ENCODE data around the gene CXCR4.
"Not testable (repeated sequence)": the region's sequence is repeated elsewhere in the genome, so short reads cannot be mapped to it uniquely, and the experiment has no call there.

CXCR4 gene

GRCh38 chr2:136093583-136093982 lies 24.4 kb downstream of the CXCR4 start:
- Histone ChIP-seq H3K4me1 (ENCODE audit: control insufficient read depth, insufficient read depth, low read length) (peaks cover 14% of the 10 kb centered on the region), H3K27me3 (ENCODE audit: control insufficient read depth, insufficient read depth, low read length) (no peaks in the 10 kb centered on the region), H3K36me3 (ENCODE audit: control insufficient read depth, insufficient read depth, low read length) (no peaks in the 10 kb centered on the region), H3K27ac (ENCODE audit: low read depth, low read length) (no peak overlapping the region), H3K9me3 (ENCODE audit: control insufficient read depth, insufficient read depth, low read length) (no peaks in the 10 kb centered on the region), H3K9ac (ENCODE audit: low read depth, low read length) (no peak overlapping the region), H3K4me3 (ENCODE audit: low read depth, low read length) (no peak overlapping the region)

GRCh38 chr2:136091899-136092298 lies 26.1 kb downstream of the CXCR4 start:
- H3K9ac ChIP-seq (ENCODE audit: low read depth, low read length) = no peak overlapping the region
- H3K36me3 ChIP-seq (ENCODE audit: control insufficient read depth, insufficient read depth, low read length) = no peaks in the 10 kb centered on the region
- H3K9me3 ChIP-seq (ENCODE audit: control insufficient read depth, insufficient read depth, low read length) = no peaks in the 10 kb centered on the region
- H3K27ac ChIP-seq (ENCODE audit: low read depth, low read length) = no peak overlapping the region
- peaks cover 14% of the 10 kb centered on the region for H3K4me1 ChIP-seq (ENCODE audit: control insufficient read depth, insufficient read depth, low read length)
- H3K27me3 ChIP-seq (ENCODE audit: control insufficient read depth, insufficient read depth, low read length) = no peaks in the 10 kb centered on the region
- H3K4me3 ChIP-seq (ENCODE audit: low read depth, low read length) = no peak overlapping the region

- not testable (repeated sequence) for H3K27me3 ChIP-seq (ENCODE audit: control insufficient read depth, insufficient read depth, low read length); H3K9ac ChIP-seq (ENCODE audit: low read depth, low read length); H3K9me3 ChIP-seq (ENCODE audit: control insufficient read depth, insufficient read depth, low read length); H3K4me3 ChIP-seq (ENCODE audit: low read depth, low read length); H3K27ac ChIP-seq (ENCODE audit: low read depth, low read length); H3K4me1 ChIP-seq (ENCODE audit: control insufficient read depth, insufficient read depth, low read length); H3K36me3 ChIP-seq (ENCODE audit: control insufficient read depth, insufficient read depth, low read length)
Measured at GRCh38 chr2:136087901-136088460, 30.0 kb downstream of the CXCR4 start.

GRCh38 chr2:136086253-136087016 lies 31.5 kb downstream of the CXCR4 start:
- H3K36me3 ChIP-seq (ENCODE audit: control insufficient read depth, insufficient read depth, low read length) = no peaks in the 10 kb centered on the region
- no peak overlapping the region for H3K4me3 ChIP-seq (ENCODE audit: low read depth, low read length)
- H3K4me1 ChIP-seq (ENCODE audit: control insufficient read depth, insufficient read depth, low read length) = no peaks in the 10 kb centered on the region
- no peak overlapping the region for H3K27ac ChIP-seq (ENCODE audit: low read depth, low read length)
- no peaks in the 10 kb centered on the region for H3K27me3 ChIP-seq (ENCODE audit: control insufficient read depth, insufficient read depth, low read length)
- no peak overlapping the region for H3K9ac ChIP-seq (ENCODE audit: low read depth, low read length)
- H3K9me3 ChIP-seq (ENCODE audit: control insufficient read depth, insufficient read depth, low read length) = no peaks in the 10 kb centered on the region

- Histone ChIP-seq H3K9me3 (ENCODE audit: control insufficient read depth, insufficient read depth, low read length) (no peaks in the 10 kb centered on the region), H3K27ac (ENCODE audit: low read depth, low read length) (no peak overlapping the region), H3K36me3 (ENCODE audit: control insufficient read depth, insufficient read depth, low read length) (no peaks in the 10 kb centered on the region), H3K4me3 (ENCODE audit: low read depth, low read length) (no peak overlapping the region), H3K27me3 (ENCODE audit: control insufficient read depth, insufficient read depth, low read length) (no peaks in the 10 kb centered on the region), H3K4me1 (ENCODE audit: control insufficient read depth, insufficient read depth, low read length) (no peaks in the 10 kb centered on the region), H3K9ac (ENCODE audit: low read depth, low read length) (no peak overlapping the region)
Measured at GRCh38 chr2:136085453-136086209, 32.3 kb downstream of the CXCR4 start.

GRCh38 chr2:136081582-136082210 lies 36.3 kb downstream of the CXCR4 start:
- Histone ChIP-seq H3K9ac (ENCODE audit: low read depth, low read length) (no peak overlapping the region), H3K4me3 (ENCODE audit: low read depth, low read length) (no peak overlapping the region), H3K27ac (ENCODE audit: low read depth, low read length) (no peak overlapping the region), H3K27me3 (ENCODE audit: control insufficient read depth, insufficient read depth, low read length) (no peaks in the 10 kb centered on the region), H3K36me3 (ENCODE audit: control insufficient read depth, insufficient read depth, low read length) (no peaks in the 10 kb centered on the region), H3K4me1 (ENCODE audit: control insufficient read depth, insufficient read depth, low read length) (no peaks in the 10 kb centered on the region), H3K9me3 (ENCODE audit: control insufficient read depth, insufficient read depth, low read length) (no peaks in the 10 kb centered on the region)

GRCh38 chr2:136080114-136080513 lies 37.8 kb downstream of the CXCR4 start:
- no peak overlapping the region for H3K9ac ChIP-seq (ENCODE audit: low read depth, low read length)
- no peak overlapping the region for H3K4me3 ChIP-seq (ENCODE audit: low read depth, low read length)
- no peak overlapping the region for H3K27ac ChIP-seq (ENCODE audit: low read depth, low read length)
- H3K36me3 ChIP-seq (ENCODE audit: control insufficient read depth, insufficient read depth, low read length) = no peaks in the 10 kb centered on the region
- no peaks in the 10 kb centered on the region for H3K9me3 ChIP-seq (ENCODE audit: control insufficient read depth, insufficient read depth, low read length)
- H3K27me3 ChIP-seq (ENCODE audit: control insufficient read depth, insufficient read depth, low read length) = no peaks in the 10 kb centered on the region
- H3K4me1 ChIP-seq (ENCODE audit: control insufficient read depth, insufficient read depth, low read length) = no peaks in the 10 kb centered on the region

GRCh38 chr2:136077107-136077506 lies 40.8 kb downstream of the CXCR4 start:
- Histone ChIP-seq H3K4me1 (ENCODE audit: control insufficient read depth, insufficient read depth, low read length) (no peaks in the 10 kb centered on the region), H3K36me3 (ENCODE audit: control insufficient read depth, insufficient read depth, low read length) (no peaks in the 10 kb centered on the region), H3K9me3 (ENCODE audit: control insufficient read depth, insufficient read depth, low read length) (peaks cover 6% of the 10 kb centered on the region; the same call in 1 of the 2 replicates), H3K27ac (ENCODE audit: low read depth, low read length) (no peak overlapping the region), H3K9ac (ENCODE audit: low read depth, low read length) (no peak overlapping the region), H3K27me3 (ENCODE audit: control insufficient read depth, insufficient read depth, low read length) (no peaks in the 10 kb centered on the region), H3K4me3 (ENCODE audit: low read depth, low read length) (no peak overlapping the region)

GRCh38 chr2:136075476-136075875 lies 42.5 kb downstream of the CXCR4 start:
- no peaks in the 10 kb centered on the region for H3K4me1 ChIP-seq (ENCODE audit: control insufficient read depth, insufficient read depth, low read length)
- no peaks in the 10 kb centered on the region for H3K27me3 ChIP-seq (ENCODE audit: control insufficient read depth, insufficient read depth, low read length)
- no peak overlapping the region for H3K4me3 ChIP-seq (ENCODE audit: low read depth, low read length)
- H3K36me3 ChIP-seq (ENCODE audit: control insufficient read depth, insufficient read depth, low read length) = no peaks in the 10 kb centered on the region
- no peak overlapping the region for H3K9ac ChIP-seq (ENCODE audit: low read depth, low read length)
- H3K9me3 ChIP-seq (ENCODE audit: control insufficient read depth, insufficient read depth, low read length) = peaks cover 6% of the 10 kb centered on the region; the same call in 1 of the 2 replicates
- no peak overlapping the region for H3K27ac ChIP-seq (ENCODE audit: low read depth, low read length)

GRCh38 chr2:136072621-136073020 lies 45.3 kb downstream of the CXCR4 start:
- Histone ChIP-seq H3K27me3 (ENCODE audit: control insufficient read depth, insufficient read depth, low read length) (no peaks in the 10 kb centered on the region), H3K9me3 (ENCODE audit: control insufficient read depth, insufficient read depth, low read length) (peaks cover 6% of the 10 kb centered on the region; the same call in 1 of the 2 replicates), H3K9ac (ENCODE audit: low read depth, low read length) (no peak overlapping the region), H3K36me3 (ENCODE audit: control insufficient read depth, insufficient read depth, low read length) (no peaks in the 10 kb centered on the region), H3K4me3 (ENCODE audit: low read depth, low read length) (no peak overlapping the region), H3K27ac (ENCODE audit: low read depth, low read length) (no peak overlapping the region), H3K4me1 (ENCODE audit: control insufficient read depth, insufficient read depth, low read length) (no peaks in the 10 kb centered on the region; the same call in 1 of the 2 replicates)

GRCh38 chr2:136071887-136072286 lies 46.1 kb downstream of the CXCR4 start:
- not testable (repeated sequence) for H3K4me3 ChIP-seq (ENCODE audit: low read depth, low read length); H3K27ac ChIP-seq (ENCODE audit: low read depth, low read length); H3K36me3 ChIP-seq (ENCODE audit: control insufficient read depth, insufficient read depth, low read length); H3K27me3 ChIP-seq (ENCODE audit: control insufficient read depth, insufficient read depth, low read length); H3K9me3 ChIP-seq (ENCODE audit: control insufficient read depth, insufficient read depth, low read length); H3K4me1 ChIP-seq (ENCODE audit: control insufficient read depth, insufficient read depth, low read length); H3K9ac ChIP-seq (ENCODE audit: low read depth, low read length)

Data from HUES48 (cell line).